CD14-positive monocyte (primary cell): Measurements from ENCODE around the gene KCNJ16. TPM values are rescaled to one million over a fixed set of nuclear protein-coding genes. Genes with fewer than 3 reads are reported as not detected.

Experiments
- DNase-seq, 3 donors: peaks; one replicate each; pipeline ENCODE4 v3.0.0-alpha.2; 2011 to 2022
- H2AFZ ChIP-seq: 2 replicates; pipeline ENCODE4 v1.6.0; 2012; ENCODE audit warnings: mild to moderate bottlenecking, low read depth, low read length, inconsistent platforms; ENCODE audit not compliant: insufficient read depth, poor library complexity, severe bottlenecking
- H3K27ac ChIP-seq, 2 donors: 1 replicate in 1 of 2; 2 replicates in 1 of 2; pipeline ENCODE4 v1.5.1; 2012 to 2013; ENCODE audit warnings: low read length in 2 of 2, control low read depth in 1 of 2, inconsistent platforms in 1 of 2, low read depth in 1 of 2, mild to moderate bottlenecking in 1 of 2
- H3K27me3 ChIP-seq, 2 donors: one replicate each; pipeline versions ENCODE4 v1.6.0 to v1.6.1; 2011 to 2013; ENCODE audit warnings: low read length in 2 of 2; ENCODE audit not compliant: control insufficient read depth in 2 of 2, insufficient read depth in 2 of 2
- H3K36me3 ChIP-seq, 2 donors: replicated peaks in 1 of 2; 1 replicate in 1 of 2; 2 replicates in 1 of 2; pipeline versions ENCODE4 v1.5.1 to v1.6.1; 2012 to 2013; ENCODE audit warnings: low read length in 2 of 2, control low read depth in 1 of 2, inconsistent platforms in 1 of 2, mild to moderate bottlenecking in 1 of 2; ENCODE audit not compliant: insufficient read depth in 2 of 2, control insufficient read depth in 1 of 2
- H3K4me1 ChIP-seq, 2 donors: 1 replicate in 1 of 2; 2 replicates in 1 of 2; pipeline versions ENCODE4 v1.5.1 to v1.6.1; 2012 to 2013; ENCODE audit warnings: low read length in 2 of 2, control low read depth in 1 of 2, inconsistent platforms in 1 of 2, mild to moderate bottlenecking in 1 of 2, moderate library complexity in 1 of 2; ENCODE audit not compliant: insufficient read depth in 2 of 2, control insufficient read depth in 1 of 2
- H3K4me2 ChIP-seq: replicated peaks from 2 replicates; pipeline ENCODE3; 2012; ENCODE audit warnings: low read length, moderate library complexity, mild to moderate bottlenecking; ENCODE audit not compliant: poor library complexity, severe bottlenecking; ENCODE audit errors: extremely low read depth
- H3K4me3 ChIP-seq, 3 experiments: fragments of 200-600 bp in 1 of 3; sonication (generic) in 1 of 3; replicated peaks in 1 of 3; 1 replicate in 2 of 3; 2 replicates in 1 of 3; pipeline ENCODE4 v1.5.1; 2011 to 2013; ENCODE audit warnings: low read length in 3 of 3, mild to moderate bottlenecking in 3 of 3, control low read depth in 2 of 3, low read depth in 2 of 3, inconsistent platforms in 1 of 3, moderate library complexity in 1 of 3
- H3K79me2 ChIP-seq: 2 replicates; pipeline ENCODE4 v1.6.0; 2012; ENCODE audit warnings: mild to moderate bottlenecking, control low read depth, inconsistent platforms, low read length, moderate library complexity; ENCODE audit not compliant: insufficient read depth
- H3K9ac ChIP-seq: 2 replicates; pipeline ENCODE4 v1.6.0; 2017; ENCODE audit warnings: low read length, mild to moderate bottlenecking; ENCODE audit not compliant: insufficient read depth, poor library complexity, severe bottlenecking
- H3K9me3 ChIP-seq, 2 donors: replicated peaks in 1 of 2; 1 replicate in 1 of 2; 2 replicates in 1 of 2; pipeline versions ENCODE4 v1.5.1 to v1.6.1; 2012 to 2013; ENCODE audit warnings: low read length in 2 of 2, control low read depth in 1 of 2; ENCODE audit not compliant: control insufficient read depth in 1 of 2, insufficient read depth in 1 of 2
- H4K20me1 ChIP-seq: 2 replicates; pipeline ENCODE4 v1.6.0; 2012; ENCODE audit warnings: mild to moderate bottlenecking, low read length, control low read depth, moderate library complexity; ENCODE audit not compliant: insufficient read depth
- H3K27ac Mint-ChIP-seq, 7 donors: one replicate each; pipeline ENCODE4 v1.8.0; 2020; ENCODE audit warnings: mild to moderate bottlenecking in 7 of 7, mixed read lengths in 7 of 7, moderate library complexity in 6 of 7, inconsistent platforms in 2 of 7
- H3K27me3 Mint-ChIP-seq, 3 donors: one replicate each; pipeline ENCODE4 v1.8.0; 2021 to 2022; ENCODE audit warnings: low read depth in 3 of 3, mild to moderate bottlenecking in 3 of 3, mixed read lengths in 3 of 3, moderate library complexity in 3 of 3, inconsistent platforms in 1 of 3
- H3K36me3 Mint-ChIP-seq, 2 donors: one replicate each; pipeline ENCODE4 v1.8.0; 2020; ENCODE audit warnings: mixed read lengths in 2 of 2, inconsistent platforms in 1 of 2, mild to moderate bottlenecking in 1 of 2
- H3K4me1 Mint-ChIP-seq: one replicate; pipeline ENCODE4 v1.8.0; 2020; ENCODE audit warnings: mild to moderate bottlenecking, mixed read lengths
- H3K4me3 Mint-ChIP-seq, 2 donors: one replicate each; pipeline ENCODE4 v1.8.0; 2020; ENCODE audit warnings: mild to moderate bottlenecking in 2 of 2, mixed read lengths in 2 of 2, moderate library complexity in 1 of 2
- H3K9me3 Mint-ChIP-seq, 7 donors: one replicate each; pipeline ENCODE4 v1.8.0; 2020 to 2022; ENCODE audit warnings: mixed read lengths in 7 of 7, mild to moderate bottlenecking in 6 of 7, moderate library complexity in 6 of 7, inconsistent platforms in 2 of 7
- CTCF ChIP-seq: fragments of 200-600 bp; IDR thresholded peaks from one replicate; pipeline ENCODE4 v1.8.0; 2022; ENCODE audit warnings: antibody characterized with exemption, mild to moderate bottlenecking
- WGBS: methylation state at CpG from one replicate; pipeline ENCODE4 v1.1.5; 2013; ENCODE audit warnings: missing lambda C conversion rate; ENCODE audit not compliant: insufficient coverage; 5-methylcytosine and 5-hydroxymethylcytosine counted together
- intact Hi-C, 2 donors: fragments of 100-400 bp; cut with micrococcal nuclease; formaldehyde crosslinking; loops; one replicate each; pipeline versions ENCODE4 v1.15.0 to v1.15.1; 2023
- polyA plus RNA-seq, 3 donors: library from polyadenylated mRNA; depleted of rRNA in 1 of 3; unstranded in 2 of 3; stranded (reverse) in 1 of 3; fragments of 300-500 nt in 2 of 3; fragments of >200 nt in 1 of 3; fragmentation: Illumina TruSeq in 2 of 3; gene quantifications; 1 replicate in 2 of 3; 2 replicates in 1 of 3; pipeline ENCODE4 v1.2.3, GENCODE V29; 2012 to 2021

The KCNJ16 gene
- polyA plus RNA-seq, 3 donors: not detected

GRCh38 chr17:70073799-70074198 is 1.2 kb upstream of the KCNJ16 start:
- H3K79me2 ChIP-seq: no peaks in the 10 kb centered on the region
- H3K27ac Mint-ChIP-seq: no peak overlapping the region
- no peaks in the 10 kb centered on the region for H3K36me3 Mint-ChIP-seq
- 89% methylated on average over 2 of the region's 3 CpGs for WGBS
- H3K9me3 Mint-ChIP-seq: no peaks in the 10 kb centered on the region
- no peak overlapping the region for H3K4me3 ChIP-seq
- no peaks in the 10 kb centered on the region for H3K27me3 ChIP-seq
- H3K9me3 ChIP-seq: no peaks in the 10 kb centered on the region
- H3K9ac ChIP-seq: no peak overlapping the region
- no peaks in the 10 kb centered on the region for H4K20me1 ChIP-seq
- no peak overlapping the region for H3K27ac ChIP-seq
- H2AFZ ChIP-seq: no peak overlapping the region
- intact Hi-C loops: no loop called here
- no peak overlapping the region for H3K4me3 Mint-ChIP-seq
- no peak for DNase-seq
- H3K4me1 Mint-ChIP-seq: peaks cover 18% of the 10 kb centered on the region
- H3K4me2 ChIP-seq: no peak overlapping the region
- TF ChIP-seq CTCF: no peak
- H3K27me3 Mint-ChIP-seq: peaks cover 0 to 5% (median 1%) of the 10 kb centered on the region in 3 donors
- no peaks in the 10 kb centered on the region for H3K36me3 ChIP-seq
- peaks cover 0 to 10% of the 10 kb centered on the region in 2 donors for H3K4me1 ChIP-seq

GRCh38 chr17:70074236-70074830 is 692 bp upstream of the KCNJ16 start:
- Histone ChIP-seq H3K9ac (no peak overlapping the region), H3K36me3 (no peaks in the 10 kb centered on the region), H2AFZ (no peak overlapping the region), H3K4me2 (no peak overlapping the region), H3K9me3 (no peaks in the 10 kb centered on the region), H3K79me2 (no peaks in the 10 kb centered on the region), H3K4me3 (no peak overlapping the region), H3K27me3 (no peaks in the 10 kb centered on the region), H3K4me1 (peaks cover 0 to 10% of the 10 kb centered on the region in 2 donors), H3K27ac (no peak overlapping the region), H4K20me1 (no peaks in the 10 kb centered on the region)
- 69% methylated on average over 3 of the region's 5 CpGs for WGBS
- Mint-ChIP-seq H3K4me1 (peaks cover 18% of the 10 kb centered on the region), H3K27me3 (peaks cover 0 to 5% (median 1%) of the 10 kb centered on the region in 3 donors), H3K4me3 (no peak overlapping the region), H3K9me3 (no peaks in the 10 kb centered on the region), H3K36me3 (no peaks in the 10 kb centered on the region), H3K27ac (peak overlapping the region in 1 of 7 donors; percentile 51)
- intact Hi-C loops: no loop called here
- no peak for TF ChIP-seq CTCF
- no peak for DNase-seq
